SK-N-SH (cell line): ENCODE results near the gene PCDHGB2.

Experiments
- CHD2 ChIP-seq: fragments of 150-350 bp; IDR thresholded peaks from 2 replicates; pipeline ENCODE4 v1.6.1; 2018; ENCODE audit warnings: low read length; ENCODE audit not compliant: partially characterized antibody
- EP300 ChIP-seq, 2 experiments: IDR thresholded peaks; 2 replicates each; pipeline versions ENCODE4 v1.4.0 to v1.6.1; 2012; ENCODE audit warnings: borderline replicate concordance in 1 of 2, low read depth in 1 of 2, low read length in 1 of 2
- FOSL2 ChIP-seq: IDR thresholded peaks from 2 replicates; pipeline ENCODE4 v1.4.0; 2012; ENCODE audit warnings: low read depth, mild to moderate bottlenecking, moderate library complexity, borderline replicate concordance
- MXI1 ChIP-seq: IDR thresholded peaks from 2 replicates; pipeline ENCODE4 v1.6.1; 2012; ENCODE audit warnings: mild to moderate bottlenecking, low read depth, low read length, improper control_type of control experiment
- POLR2AphosphoS5 ChIP-seq: IDR thresholded peaks from 2 replicates; pipeline ENCODE4 v1.6.1; 2012; ENCODE audit warnings: low read depth, low read length
- RAD21 ChIP-seq: IDR thresholded peaks from 2 replicates; pipeline ENCODE4 v1.6.1; 2012; ENCODE audit warnings: mild to moderate bottlenecking, low read length
- SIN3A ChIP-seq: IDR thresholded peaks from 2 replicates; pipeline ENCODE4 v1.6.1; 2012; ENCODE audit warnings: low read depth, mild to moderate bottlenecking, low read length, moderate library complexity, borderline replicate concordance
- TEAD4 ChIP-seq: IDR thresholded peaks from 2 replicates; pipeline ENCODE4 v1.4.0; 2012; ENCODE audit warnings: mild to moderate bottlenecking, borderline replicate concordance; ENCODE audit not compliant: insufficient read depth
- ZBTB33 ChIP-seq: IDR thresholded peaks from 2 replicates; pipeline ENCODE4 v1.4.0; 2012; ENCODE audit warnings: low read depth, borderline replicate concordance
- TF ChIP-seq, protein P1 (sequence below): fragments of 200-600 bp; sonication (generic); IDR thresholded peaks from 2 replicates; pipeline ENCODE4 v1.6.1; 2017; ENCODE audit warnings: antibody characterized with exemption, mild to moderate bottlenecking, moderate library complexity
- TF ChIP-seq, protein P2 (sequence below): IDR thresholded peaks from 2 replicates; pipeline ENCODE4 v1.4.0; 2012; ENCODE audit warnings: low read depth

DNA sequence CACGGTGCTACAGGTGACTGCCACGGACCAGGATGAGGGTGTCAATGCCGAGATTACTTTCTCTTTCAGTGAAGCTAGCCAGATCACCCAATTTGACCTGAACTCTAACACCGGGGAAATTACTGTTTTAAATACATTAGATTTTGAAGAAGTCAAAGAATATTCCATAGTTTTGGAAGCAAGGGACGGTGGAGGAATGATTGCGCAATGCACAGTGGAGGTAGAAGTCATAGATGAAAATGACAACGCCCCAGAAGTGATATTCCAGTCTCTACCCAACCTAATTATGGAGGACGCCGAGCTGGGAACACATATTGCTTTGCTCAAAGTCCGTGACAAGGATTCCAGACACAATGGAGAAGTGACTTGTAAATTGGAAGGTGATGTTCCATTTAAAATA lies 28.9 kb downstream of the PCDHGB2 start:
- TF ChIP-seq, protein P1, sequence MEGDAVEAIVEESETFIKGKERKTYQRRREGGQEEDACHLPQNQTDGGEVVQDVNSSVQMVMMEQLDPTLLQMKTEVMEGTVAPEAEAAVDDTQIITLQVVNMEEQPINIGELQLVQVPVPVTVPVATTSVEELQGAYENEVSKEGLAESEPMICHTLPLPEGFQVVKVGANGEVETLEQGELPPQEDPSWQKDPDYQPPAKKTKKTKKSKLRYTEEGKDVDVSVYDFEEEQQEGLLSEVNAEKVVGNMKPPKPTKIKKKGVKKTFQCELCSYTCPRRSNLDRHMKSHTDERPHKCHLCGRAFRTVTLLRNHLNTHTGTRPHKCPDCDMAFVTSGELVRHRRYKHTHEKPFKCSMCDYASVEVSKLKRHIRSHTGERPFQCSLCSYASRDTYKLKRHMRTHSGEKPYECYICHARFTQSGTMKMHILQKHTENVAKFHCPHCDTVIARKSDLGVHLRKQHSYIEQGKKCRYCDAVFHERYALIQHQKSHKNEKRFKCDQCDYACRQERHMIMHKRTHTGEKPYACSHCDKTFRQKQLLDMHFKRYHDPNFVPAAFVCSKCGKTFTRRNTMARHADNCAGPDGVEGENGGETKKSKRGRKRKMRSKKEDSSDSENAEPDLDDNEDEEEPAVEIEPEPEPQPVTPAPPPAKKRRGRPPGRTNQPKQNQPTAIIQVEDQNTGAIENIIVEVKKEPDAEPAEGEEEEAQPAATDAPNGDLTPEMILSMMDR, result no peak
- TF ChIP-seq CHD2, result no peak
- no peak for TF ChIP-seq RAD21
- no peak for TF ChIP-seq FOSL2
- no peak for TF ChIP-seq SIN3A
- TF ChIP-seq, protein P2, sequence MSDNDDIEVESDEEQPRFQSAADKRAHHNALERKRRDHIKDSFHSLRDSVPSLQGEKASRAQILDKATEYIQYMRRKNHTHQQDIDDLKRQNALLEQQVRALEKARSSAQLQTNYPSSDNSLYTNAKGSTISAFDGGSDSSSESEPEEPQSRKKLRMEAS, result no peak
- no peak for TF ChIP-seq TEAD4
- no peak for TF ChIP-seq EP300 (IDR thresholded peaks at IDR 0.05; ENCODE audit: borderline replicate concordance in 1 of 2, low read depth in 1 of 2, low read length in 1 of 2)
- TF ChIP-seq ZBTB33, result no peak
- TF ChIP-seq POLR2AphosphoS5, result no peak
- TF ChIP-seq MXI1, result no peak
